ENCODE measurements around the gene SLC22A5. TPM values are rescaled to one million over a fixed set of nuclear protein-coding genes. Genes with fewer than 3 reads are reported as not detected.

The SLC22A5 gene
- total and polyA plus RNA-seq, 9 of the 15 experiments (the other 6 are each of a cell fraction or from before 2014, with no cell fraction given), result 3.0 to 16.6 (median 8.3) TPM

- no peak for TF ChIP-seq MITF (IDR thresholded peaks at IDR 0.05)
- TF ChIP-seq MBD2 (IDR thresholded peaks at IDR 0.05; ENCODE audit: borderline replicate concordance, low read depth), result no peak
- TF ChIP-seq ZNF280A (IDR thresholded peaks at IDR 0.05; ENCODE audit: low read depth, partially characterized antibody), result no peak
- no peak for TF ChIP-seq NR0B1 (IDR thresholded peaks at IDR 0.05; ENCODE audit: partially characterized antibody)
- TF ChIP-seq THAP12 (CRISPR knock-in tag; IDR thresholded peaks at IDR 0.05), result no peak
- TF ChIP-seq HDAC1 (IDR thresholded peaks at IDR 0.05), result peak in 1 of 2 experiments; percentile 35; a peak in 1 of 4 replicates
- TF ChIP-seq ZNF584 (CRISPR knock-in tag; IDR thresholded peaks at IDR 0.05; ENCODE audit: low read depth), result no peak
- no peak for TF ChIP-seq CBX2 (IDR thresholded peaks at IDR 0.05; ENCODE audit: insufficient read depth, low read length, poor library complexity, severe bottlenecking)
- no peak for TF ChIP-seq PURB (CRISPR knock-in tag; IDR thresholded peaks at IDR 0.05; ENCODE audit: low read depth)
- TF ChIP-seq FOSL1 (tag; conservative IDR thresholded peaks at IDR 0.05), result peak; percentile 80
- TF ChIP-seq NONO (IDR thresholded peaks at IDR 0.05; ENCODE audit: low read depth in 2 of 2, low read length in 1 of 2), result no peak
- no peak for TF ChIP-seq MED1 (CRISPR knock-in tag; IDR thresholded peaks at IDR 0.05; ENCODE audit: borderline replicate concordance)
- TF ChIP-seq ZNF398 (CRISPR knock-in tag; IDR thresholded peaks at IDR 0.05), result no peak
- peak; percentile 22; the same call in 1 of the 2 replicates for TF ChIP-seq ARID1B (IDR thresholded peaks at IDR 0.05)
- peak; percentile 61 for TF ChIP-seq MEIS2 (IDR thresholded peaks at IDR 0.05; ENCODE audit: partially characterized antibody)
- no peak for TF ChIP-seq ELF4 (CRISPR knock-in tag; IDR thresholded peaks at IDR 0.05)
- TF ChIP-seq MECOM (CRISPR knock-in tag; IDR thresholded peaks at IDR 0.05), result peak; percentile 76; the same call in 1 of the 2 replicates
- TF ChIP-seq MEF2A (IDR thresholded peaks at IDR 0.05; ENCODE audit: control insufficient read depth, low read depth, low read length), result no peak
These were observed 5.9 kb upstream of the SLC22A5 start (continued) for GRCh38 chr5:132363431-132364112.
